ENCODE data around the gene DFFB. TPM values are rescaled to one million over a fixed set of nuclear protein-coding genes. Genes with fewer than 3 reads are reported as not detected.
"Not testable (repeated sequence)": the region's sequence is repeated elsewhere in the genome, so short reads cannot be mapped to it uniquely, and the experiment has no call there.

Gene DFFB
- total RNA-seq, 2 experiments from 2014 or later = 8.8 to 11.1 TPM

- Mint-ChIP-seq H3K4me3 (no peak overlapping the region), H3K27ac (no peak overlapping the region), H3K9me3 (no peaks in the 10 kb centered on the region), H3K4me1 (no peaks in the 10 kb centered on the region), H3K27me3 (peaks cover 7% of the 10 kb centered on the region), H3K36me3 (no peaks in the 10 kb centered on the region)
- DNase-seq = no peak
Measured at GRCh38 chr1:3912809-3913685, 55.8 kb downstream of the DFFB start.

GRCh38 chr1:3914331-3914851, 57.1 kb downstream of the DFFB start:
- no peak for DNase-seq
- H3K4me3 Mint-ChIP-seq = no peak overlapping the region

GRCh38 chr1:3914911-3915310, 57.6 kb downstream of the DFFB start:
- H3K4me3 Mint-ChIP-seq = no peak overlapping the region
- no peak for DNase-seq
- H3K36me3 Mint-ChIP-seq = no peaks in the 10 kb centered on the region
- H3K4me1 Mint-ChIP-seq = no peaks in the 10 kb centered on the region
- H3K27me3 Mint-ChIP-seq = peaks cover 7% of the 10 kb centered on the region
- no peaks in the 10 kb centered on the region for H3K9me3 Mint-ChIP-seq
- H3K27ac Mint-ChIP-seq = no peak overlapping the region

More at GRCh38 chr1:3914331-3914851, 57.1 kb downstream of the DFFB start:
- Mint-ChIP-seq H3K27ac (no peak overlapping the region), H3K9me3 (no peaks in the 10 kb centered on the region), H3K27me3 (peaks cover 7% of the 10 kb centered on the region), H3K36me3 (no peaks in the 10 kb centered on the region), H3K4me1 (no peaks in the 10 kb centered on the region)

DNA sequence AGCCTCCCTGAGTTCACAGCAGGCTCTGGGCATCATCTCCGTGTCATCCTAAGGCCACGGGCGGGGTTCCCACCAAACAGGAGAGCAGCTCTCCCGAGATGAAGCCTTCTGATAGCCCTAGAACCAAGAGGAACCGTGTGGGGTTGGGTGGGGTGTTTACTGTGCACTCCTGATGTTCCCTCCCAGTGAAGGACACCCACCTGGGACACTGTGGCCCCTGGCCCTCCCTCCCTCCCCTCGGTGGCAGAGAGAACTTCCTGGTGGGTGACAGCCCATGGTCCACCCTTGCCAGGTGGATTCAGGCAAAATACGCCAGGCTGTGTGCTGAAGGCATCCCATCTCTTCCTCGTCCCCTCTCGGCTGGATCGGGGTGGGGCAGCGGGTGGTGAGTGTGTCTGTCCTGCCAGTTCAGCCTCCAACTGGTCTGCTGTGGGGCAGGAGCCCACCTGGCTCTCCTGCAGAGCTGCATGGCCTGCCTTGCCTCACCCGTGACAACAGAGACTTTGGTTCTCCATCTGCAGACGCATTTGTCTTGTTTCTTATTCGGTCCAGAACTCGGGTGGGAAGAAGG, 58.4 kb downstream of the DFFB start:
- no peaks in the 10 kb centered on the region for H3K36me3 Mint-ChIP-seq
- no peak overlapping the region for H3K4me3 Mint-ChIP-seq
- H3K4me1 Mint-ChIP-seq = no peaks in the 10 kb centered on the region
- H3K27ac Mint-ChIP-seq = no peak overlapping the region
- no peak for DNase-seq
- H3K9me3 Mint-ChIP-seq = no peaks in the 10 kb centered on the region
- peaks cover 7% of the 10 kb centered on the region for H3K27me3 Mint-ChIP-seq

DNA sequence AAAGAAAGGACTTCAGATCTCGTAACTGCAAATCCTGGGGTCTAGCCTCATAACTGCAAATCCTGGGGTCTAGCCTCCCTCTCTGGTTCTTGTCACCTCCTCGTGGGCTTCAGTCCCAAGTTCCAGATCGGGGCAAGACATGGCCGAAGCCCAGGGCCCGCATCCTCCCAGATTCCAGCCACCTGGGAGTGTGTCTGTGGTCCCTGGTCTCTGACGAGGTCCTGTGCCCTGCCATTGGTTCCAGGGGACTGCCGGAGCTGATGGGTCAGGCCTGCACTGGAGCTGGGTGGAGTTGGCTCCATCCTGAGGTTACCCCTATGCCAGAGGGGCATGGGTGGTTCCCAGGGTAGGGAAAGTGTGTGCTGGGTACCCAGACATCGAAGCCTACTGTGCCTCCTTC, 60.5 kb downstream of the DFFB start:
- H3K27me3 Mint-ChIP-seq = no peaks in the 10 kb centered on the region
- H3K27ac Mint-ChIP-seq = no peak overlapping the region
- DNase-seq = no peak
- H3K9me3 Mint-ChIP-seq = no peaks in the 10 kb centered on the region
- no peak overlapping the region for H3K4me3 Mint-ChIP-seq
- H3K36me3 Mint-ChIP-seq = no peaks in the 10 kb centered on the region
- H3K4me1 Mint-ChIP-seq = peaks cover 6% of the 10 kb centered on the region

DNA sequence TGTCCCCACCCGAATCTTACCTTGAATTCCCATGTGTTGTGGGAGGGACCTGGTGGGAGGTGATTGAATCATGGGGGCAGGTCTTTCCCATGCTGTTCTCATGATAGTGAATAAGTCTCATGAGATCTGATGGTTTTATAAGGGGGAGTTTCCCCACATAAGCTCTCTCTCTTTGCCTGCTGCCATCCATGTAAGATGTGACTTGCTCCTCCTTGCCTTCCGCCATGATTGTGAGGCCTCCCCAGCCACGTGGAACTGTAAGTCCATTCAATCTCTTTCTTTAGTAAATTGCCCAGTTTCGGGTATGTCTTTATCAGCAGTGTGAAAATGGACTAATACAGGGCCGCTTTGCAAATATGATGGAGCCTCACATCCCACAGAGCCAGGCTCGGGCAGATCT, 61.1 kb downstream of the DFFB start:
- H3K36me3 Mint-ChIP-seq, H3K4me1 Mint-ChIP-seq, H3K9me3 Mint-ChIP-seq, H3K27ac Mint-ChIP-seq, H3K27me3 Mint-ChIP-seq, DNase-seq, H3K4me3 Mint-ChIP-seq: not testable (repeated sequence)

DNA sequence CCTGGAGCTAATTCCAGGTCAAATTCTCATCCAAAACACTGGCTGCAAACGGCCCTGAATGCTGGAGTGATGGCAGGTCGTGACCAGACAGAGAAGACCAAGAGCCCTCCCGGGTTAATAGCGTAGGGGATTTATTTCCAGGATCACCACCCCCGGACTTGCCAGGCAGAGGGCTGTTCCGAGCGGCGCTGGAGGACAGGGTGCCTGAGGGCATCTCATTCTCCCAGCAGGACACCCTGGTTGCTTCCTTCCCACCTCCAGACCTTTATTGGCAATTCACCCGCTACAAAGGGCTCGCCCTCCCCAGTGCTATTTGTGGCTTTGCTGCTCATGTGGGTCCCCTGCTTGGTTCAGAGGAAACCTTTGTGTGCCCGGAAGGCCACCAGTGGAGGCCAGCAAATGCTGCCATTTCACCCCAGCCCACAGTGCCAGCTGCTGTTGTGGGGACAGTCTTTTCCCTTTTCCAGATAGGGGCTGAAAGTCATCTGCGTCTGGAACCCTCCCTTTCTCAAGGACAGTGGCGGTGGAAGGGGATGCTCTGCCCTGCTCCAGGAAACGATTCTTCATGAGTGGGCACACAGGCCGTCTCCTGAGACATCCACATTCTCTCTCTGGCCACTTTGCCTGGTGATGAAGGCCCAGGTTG, 61.8 kb downstream of the DFFB start:
- DNase-seq = no peak
- Mint-ChIP-seq H3K9me3 (no peaks in the 10 kb centered on the region), H3K4me3 (no peak overlapping the region), H3K27ac (no peak overlapping the region), H3K4me1 (peaks cover 7% of the 10 kb centered on the region), H3K36me3 (no peaks in the 10 kb centered on the region), H3K27me3 (no peaks in the 10 kb centered on the region)

DNA sequence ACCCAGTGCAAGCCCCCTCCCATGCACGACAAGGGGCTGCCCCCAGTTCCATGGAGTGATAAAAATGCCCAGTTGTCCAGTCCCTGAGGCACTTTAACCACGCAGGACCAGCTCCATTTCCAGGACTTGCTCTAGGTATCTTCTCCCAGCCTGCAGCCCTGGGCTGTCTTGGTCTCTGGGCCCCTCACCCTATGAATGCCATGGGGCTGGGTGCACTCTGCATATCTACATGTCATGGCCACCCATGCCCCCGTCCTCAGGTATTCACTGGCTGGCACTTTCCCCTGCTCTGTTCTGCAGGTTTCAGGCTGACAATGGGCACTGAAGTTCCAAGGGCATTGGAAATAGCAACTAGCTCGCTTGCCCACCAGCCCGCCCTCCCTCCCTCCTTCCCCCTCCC, 62.4 kb downstream of the DFFB start:
- peaks cover 7% of the 10 kb centered on the region for H3K4me1 Mint-ChIP-seq
- no peak for DNase-seq
- H3K4me3 Mint-ChIP-seq = no peak overlapping the region
- no peaks in the 10 kb centered on the region for H3K36me3 Mint-ChIP-seq
- H3K27ac Mint-ChIP-seq = no peak overlapping the region
- H3K9me3 Mint-ChIP-seq = no peaks in the 10 kb centered on the region
- H3K27me3 Mint-ChIP-seq = no peaks in the 10 kb centered on the region

GRCh38 chr1:3921765-3922164, 64.5 kb downstream of the DFFB start:
- H3K4me1 Mint-ChIP-seq = peaks cover 7% of the 10 kb centered on the region
- H3K36me3 Mint-ChIP-seq = no peaks in the 10 kb centered on the region
- DNase-seq = no peak
- no peak overlapping the region for H3K27ac Mint-ChIP-seq
- H3K9me3 Mint-ChIP-seq = no peaks in the 10 kb centered on the region
- no peak overlapping the region for H3K4me3 Mint-ChIP-seq
- H3K27me3 Mint-ChIP-seq = no peaks in the 10 kb centered on the region

DNA sequence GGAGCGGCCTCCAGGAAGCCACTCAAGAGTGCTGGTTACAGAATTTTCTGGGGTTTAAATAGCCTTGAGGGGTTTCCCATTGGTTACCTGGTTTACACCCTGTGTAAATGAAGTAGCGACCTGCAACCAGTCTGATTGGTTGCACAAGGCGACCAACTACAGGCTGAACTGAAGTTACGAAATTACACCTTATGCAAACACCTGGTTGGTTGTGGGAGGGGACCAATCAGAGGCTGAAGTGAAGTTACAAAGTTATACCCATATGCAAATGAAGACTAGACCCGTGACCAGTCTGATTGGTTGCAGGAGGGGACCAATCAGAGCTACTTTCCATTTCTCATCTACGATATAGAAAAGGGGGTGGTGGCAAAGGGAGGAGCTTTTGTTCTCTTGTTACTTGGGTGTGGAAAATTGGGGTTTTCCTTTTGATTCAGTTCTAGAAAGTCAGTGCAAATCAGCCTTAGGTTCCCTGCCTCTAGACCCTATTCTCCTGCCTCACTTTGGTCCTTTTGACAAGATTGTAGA, 65.0 kb downstream of the DFFB start:
- no peaks in the 10 kb centered on the region for H3K27me3 Mint-ChIP-seq
- no peak overlapping the region for H3K4me3 Mint-ChIP-seq
- H3K4me1 Mint-ChIP-seq = peaks cover 7% of the 10 kb centered on the region
- H3K36me3 Mint-ChIP-seq = no peaks in the 10 kb centered on the region
- H3K9me3 Mint-ChIP-seq = no peaks in the 10 kb centered on the region
- DNase-seq = no peak
- H3K27ac Mint-ChIP-seq = no peak overlapping the region

- Mint-ChIP-seq H3K27ac (no peak overlapping the region), H3K9me3 (no peaks in the 10 kb centered on the region), H3K4me1 (peaks cover 7% of the 10 kb centered on the region), H3K4me3 (no peak overlapping the region), H3K36me3 (no peaks in the 10 kb centered on the region), H3K27me3 (no peaks in the 10 kb centered on the region)
- DNase-seq = no peak
Measured at GRCh38 chr1:3922851-3923250, 65.6 kb downstream of the DFFB start.

DNA sequence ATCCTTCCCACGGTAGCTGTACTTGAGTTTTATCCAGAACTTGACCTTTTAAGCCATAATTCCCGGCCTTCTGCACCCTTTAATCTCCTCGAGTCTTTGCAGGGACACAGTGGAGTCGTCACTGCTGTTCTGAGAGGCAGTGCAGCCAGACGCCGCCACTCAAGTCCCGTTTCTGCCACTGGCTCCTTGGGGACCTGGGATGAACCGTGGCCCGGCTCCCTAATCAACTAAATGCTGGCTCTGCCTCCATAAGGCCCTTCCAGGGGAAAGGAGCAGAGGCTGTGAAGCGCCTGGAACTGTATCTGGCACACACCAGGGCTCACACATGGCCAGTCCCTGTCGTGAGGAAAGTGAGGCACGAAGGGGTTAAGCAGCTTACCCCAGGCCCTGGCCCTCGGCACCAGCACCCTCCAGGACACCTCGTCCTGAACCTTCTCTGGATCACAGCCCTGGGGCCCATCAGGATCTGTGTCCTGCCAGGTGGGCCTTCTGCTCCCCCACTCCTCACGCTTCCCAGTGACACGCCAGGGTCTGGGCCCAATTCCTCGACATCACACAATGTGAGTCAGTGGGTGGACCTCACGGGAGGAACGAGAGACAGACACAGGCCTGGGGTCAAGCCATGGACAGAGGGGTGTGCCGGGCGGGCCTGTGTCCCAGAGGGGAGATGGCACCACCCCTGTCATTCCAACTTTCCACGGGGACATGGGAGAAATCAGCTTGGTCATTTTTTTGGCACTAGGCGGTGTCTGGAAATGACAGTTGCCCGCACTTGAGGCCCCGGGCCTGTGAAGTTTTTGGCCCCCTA, 66.3 kb downstream of the DFFB start:
- no peak for DNase-seq
- peaks cover 7% of the 10 kb centered on the region for H3K4me1 Mint-ChIP-seq
- H3K4me3 Mint-ChIP-seq = no peak overlapping the region
- no peaks in the 10 kb centered on the region for H3K36me3 Mint-ChIP-seq
- no peak overlapping the region for H3K27ac Mint-ChIP-seq
- no peaks in the 10 kb centered on the region for H3K27me3 Mint-ChIP-seq
- H3K9me3 Mint-ChIP-seq = no peaks in the 10 kb centered on the region

DNA sequence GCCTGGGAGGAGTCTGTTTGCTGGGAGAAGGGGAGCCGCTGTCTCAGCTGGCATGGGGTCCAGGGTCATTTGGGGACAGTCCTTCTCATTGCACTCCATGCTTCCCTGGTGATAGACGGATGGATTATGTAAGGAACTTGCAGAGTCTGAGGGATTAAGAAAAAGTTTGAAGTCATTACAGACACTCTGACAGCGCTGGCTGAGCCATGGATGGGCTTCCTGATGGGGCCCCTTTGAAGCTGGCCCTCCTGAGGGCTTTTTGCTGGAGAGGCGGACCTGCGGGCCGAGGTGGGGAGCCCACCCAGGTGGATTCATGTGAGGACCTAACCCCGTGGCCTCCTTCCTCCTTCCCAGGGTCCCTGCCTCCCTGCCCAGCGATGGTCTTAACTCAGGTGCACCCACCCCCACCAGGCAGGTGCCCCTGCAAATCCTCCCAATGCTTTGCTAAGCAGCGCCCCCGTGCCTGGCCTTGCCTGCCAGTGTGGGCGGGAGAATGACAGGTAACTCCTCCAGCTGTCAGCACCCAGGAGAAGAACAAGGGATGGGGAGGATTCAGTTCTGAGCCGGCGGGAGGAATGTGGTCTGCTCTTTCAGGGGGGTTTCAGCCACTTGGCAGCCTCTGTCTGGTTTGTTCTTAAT, 67.0 kb downstream of the DFFB start:
- Mint-ChIP-seq H3K36me3 (no peaks in the 10 kb centered on the region), H3K4me1 (peaks cover 7% of the 10 kb centered on the region)

GRCh38 chr1:3924825-3925220, 67.5 kb downstream of the DFFB start:
- Mint-ChIP-seq H3K9me3 (no peaks in the 10 kb centered on the region), H3K4me1 (peaks cover 7% of the 10 kb centered on the region), H3K27ac (no peak overlapping the region), H3K27me3 (no peaks in the 10 kb centered on the region), H3K36me3 (no peaks in the 10 kb centered on the region), H3K4me3 (no peak overlapping the region)
- no peak for DNase-seq

More for the DNA sequence above, 67.0 kb downstream of the DFFB start:
- Mint-ChIP-seq H3K9me3 (no peaks in the 10 kb centered on the region), H3K27me3 (no peaks in the 10 kb centered on the region), H3K4me3 (no peak overlapping the region), H3K27ac (no peak overlapping the region)
- no peak for DNase-seq
